Common myeloid progenitor, CD34-positive (primary cell): ENCODE results near the gene SLITRK3.

Experiments
- CTCF ChIA-PET: fragments of 350-600 bp; sonication (Branson Sonifier 250); formaldehyde crosslinking; loops from one replicate; lab custom pipeline; 2021; ENCODE audit warnings: antibody characterized with exemption; lab: Charles Lee
- POLR2A ChIA-PET: fragments of 350-600 bp; sonication (Branson Sonifier 250); formaldehyde crosslinking; loops from one replicate; lab custom pipeline; 2021; ENCODE audit warnings: antibody characterized with exemption; lab: Charles Lee
- DNase-seq, 3 donors: peaks; one replicate each; pipeline versions ENCODE4 v3.0.0 to v3.0.0-alpha.2; 2013
- H3K27ac ChIP-seq, 2 experiments: 1 replicate in 1 of 2; 2 replicates in 1 of 2; pipeline ENCODE4 v1.7.0; 2013; ENCODE audit warnings: inconsistent platforms in 2 of 2, low read length in 2 of 2, mild to moderate bottlenecking in 2 of 2, low read depth in 1 of 2, moderate library complexity in 1 of 2; ENCODE audit not compliant: severe bottlenecking in 2 of 2, insufficient read depth in 1 of 2, poor library complexity in 1 of 2
- H3K27me3 ChIP-seq, 5 experiments: replicated peaks in 2 of 5; 1 replicate in 3 of 5; 2 replicates in 2 of 5; pipeline versions ENCODE4 v1.6.1 to v1.7.0; 2013; ENCODE audit warnings: low read length in 4 of 5, mild to moderate bottlenecking in 2 of 5, moderate library complexity in 2 of 5, inconsistent platforms in 1 of 5; ENCODE audit not compliant: insufficient read depth in 5 of 5, control insufficient read depth in 4 of 5
- H3K36me3 ChIP-seq, 4 experiments: 1 replicate in 2 of 4; 2 replicates in 2 of 4; pipeline versions ENCODE4 v1.6.1 to v1.7.0; 2013; ENCODE audit warnings: low read length in 3 of 4, control low read depth in 1 of 4, mild to moderate bottlenecking in 1 of 4; ENCODE audit not compliant: control insufficient read depth in 4 of 4, insufficient read depth in 4 of 4
- H3K4me1 ChIP-seq, 4 experiments: 1 replicate in 3 of 4; 2 replicates in 1 of 4; pipeline versions ENCODE4 v1.6.1 to v1.7.1; 2013; ENCODE audit warnings: low read length in 3 of 4, mild to moderate bottlenecking in 3 of 4, control low read depth in 1 of 4, inconsistent platforms in 1 of 4, moderate library complexity in 1 of 4; ENCODE audit not compliant: control insufficient read depth in 4 of 4, insufficient read depth in 4 of 4; ENCODE audit errors: control extremely low read depth in 1 of 4
- H3K4me3 ChIP-seq, 7 experiments: 1 replicate in 4 of 7; 2 replicates in 3 of 7; pipeline versions ENCODE4 v1.5.1 to v1.7.0; 2013; ENCODE audit warnings: mild to moderate bottlenecking in 7 of 7, low read length in 6 of 7, moderate library complexity in 6 of 7, inconsistent platforms in 2 of 7, low read depth in 2 of 7, control low read depth in 1 of 7; ENCODE audit not compliant: insufficient read depth in 4 of 7, control insufficient read depth in 1 of 7; ENCODE audit errors: extremely low read depth in 1 of 7
- H3K9me3 ChIP-seq, 5 experiments: 1 replicate in 4 of 5; 2 replicates in 1 of 5; pipeline versions ENCODE4 v1.6.1 to v1.7.1; 2013; ENCODE audit warnings: low read length in 4 of 5, mild to moderate bottlenecking in 2 of 5, inconsistent platforms in 1 of 5, low read depth in 1 of 5, moderate library complexity in 1 of 5; ENCODE audit not compliant: control insufficient read depth in 4 of 5, insufficient read depth in 2 of 5; ENCODE audit errors: control extremely low read depth in 1 of 5
- WGBS: methylation state at CpG from one replicate; pipeline ENCODE4 v1.1.5; 2013; ENCODE audit not compliant: insufficient coverage; 5-methylcytosine and 5-hydroxymethylcytosine counted together

Gene SLITRK3

DNA sequence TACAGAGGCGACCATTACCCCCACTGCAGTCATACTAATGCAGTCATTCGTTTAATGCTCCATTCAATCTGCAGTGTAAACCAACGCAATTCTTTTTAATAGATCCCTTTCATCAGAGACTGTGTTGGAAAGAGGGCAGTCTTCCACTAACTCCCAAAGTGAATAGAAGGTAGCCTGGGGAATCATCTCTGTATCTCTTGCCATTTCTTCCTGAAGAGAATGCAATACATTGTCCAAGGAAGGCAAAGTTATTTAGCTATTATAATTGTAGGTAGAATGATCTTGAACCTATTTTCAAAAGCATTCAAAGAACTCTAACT is 1.3 kb upstream of the SLITRK3 start:
- no peak overlapping the region for H3K27ac ChIP-seq
- H3K9me3 ChIP-seq = no peaks in the 10 kb centered on the region
- no peak for DNase-seq
- peaks cover 4 to 23% (median 11%) of the 10 kb centered on the region in 4 experiments for H3K4me1 ChIP-seq
- peaks cover 34 to 93% (median 47%) of the 10 kb centered on the region in 5 experiments for H3K27me3 ChIP-seq
- ChIA-PET CTCF (no interaction called here), POLR2A (no interaction called here)
- no peak overlapping the region for H3K4me3 ChIP-seq
- WGBS = 17% methylated on average over 2 of the region's 3 CpGs
- no peaks in the 10 kb centered on the region for H3K36me3 ChIP-seq

DNA sequence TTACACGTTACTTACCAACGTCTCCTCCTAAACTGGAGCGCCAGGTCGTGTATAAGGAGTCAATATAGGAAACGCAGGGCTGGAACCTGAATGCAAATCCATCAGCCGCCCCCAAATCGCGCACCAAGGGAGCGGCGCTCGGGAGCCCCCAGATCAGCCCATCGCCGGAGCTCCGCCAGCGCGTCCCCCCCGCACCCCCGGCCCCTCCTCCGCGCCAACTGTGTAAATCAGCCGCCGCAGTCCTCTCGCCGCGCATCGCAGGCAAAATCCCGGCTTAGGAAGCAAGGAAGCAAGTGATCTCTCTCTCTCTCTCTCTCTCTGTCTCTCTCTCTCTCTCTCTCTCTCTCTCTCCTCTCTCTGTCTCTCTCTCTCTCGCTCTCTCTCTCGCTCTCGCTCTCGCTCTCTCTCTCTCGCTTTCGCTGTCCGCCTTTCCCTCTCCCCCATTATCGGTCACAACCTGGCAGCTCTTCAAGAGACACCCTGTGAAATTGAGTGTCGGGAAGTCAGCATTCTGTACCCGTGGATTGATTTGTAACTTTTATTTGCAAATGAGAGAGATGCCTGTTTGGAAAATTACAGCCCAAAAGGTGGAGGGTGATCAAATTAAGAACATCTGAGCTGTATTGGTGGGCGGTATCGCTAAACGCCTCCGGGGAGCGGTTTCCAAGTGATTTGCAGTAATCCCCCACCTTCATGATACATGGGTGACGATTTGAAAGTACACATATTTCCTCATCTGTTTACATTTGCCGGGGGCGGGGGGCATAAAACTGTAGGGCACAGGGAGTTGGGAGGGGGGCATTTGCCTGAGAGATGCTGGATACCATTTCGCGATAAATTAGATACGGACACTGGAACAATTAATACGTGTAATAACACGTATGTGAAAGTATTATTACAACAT is 645 bp upstream of the SLITRK3 start:
- peaks cover 35 to 97% (median 47%) of the 10 kb centered on the region in 5 experiments for H3K27me3 ChIP-seq
- H3K4me1 ChIP-seq = peaks cover 4 to 23% (median 11%) of the 10 kb centered on the region in 4 experiments
- DNase-seq = peak in 2 of 3 donors; percentile 33 to 43
- H3K4me3 ChIP-seq = peak overlapping the region in 5 of 7 experiments; percentile 13 to 65 (median 48)
- H3K9me3 ChIP-seq = no peaks in the 10 kb centered on the region
- POLR2A ChIA-PET = no interaction called here
- WGBS = 2% methylated on average over 22 of the region's 50 CpGs
- no peak overlapping the region for H3K27ac ChIP-seq
- CTCF ChIA-PET = no interaction called here
- no peaks in the 10 kb centered on the region for H3K36me3 ChIP-seq

DNA sequence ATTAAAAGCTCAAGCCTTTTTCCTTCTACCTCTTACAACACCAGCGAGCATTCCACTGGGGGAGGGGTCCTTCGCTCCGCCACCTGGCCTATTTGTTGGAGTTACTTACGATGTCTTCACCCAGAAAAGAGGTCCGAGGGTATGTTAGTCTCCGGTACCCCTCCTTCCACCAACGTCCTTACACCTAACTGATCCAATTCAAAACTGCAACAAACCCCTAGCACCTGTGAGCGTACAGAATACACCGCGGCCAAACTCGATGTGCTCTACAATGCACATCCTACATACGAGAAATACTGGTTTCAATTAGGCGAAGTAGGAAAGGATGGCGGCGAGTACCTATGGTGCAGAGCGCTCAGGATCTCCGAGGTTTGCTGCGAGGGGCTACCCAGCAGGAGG is 944 bp downstream of the SLITRK3 start:
- ChIA-PET POLR2A (no interaction called here), CTCF (no interaction called here)
- H3K27me3 ChIP-seq = peaks cover 35 to 98% (median 47%) of the 10 kb centered on the region in 5 experiments
- H3K9me3 ChIP-seq = no peaks in the 10 kb centered on the region
- no peak overlapping the region for H3K27ac ChIP-seq
- 3% methylated on average over 13 of the region's 18 CpGs for WGBS
- H3K4me1 ChIP-seq = peaks cover 4 to 23% (median 11%) of the 10 kb centered on the region in 4 experiments
- peak overlapping the region in 4 of 7 experiments; percentile 22 to 64 (median 48) for H3K4me3 ChIP-seq
- peak in 1 of 3 donors; percentile 36 for DNase-seq
- no peaks in the 10 kb centered on the region for H3K36me3 ChIP-seq

DNA sequence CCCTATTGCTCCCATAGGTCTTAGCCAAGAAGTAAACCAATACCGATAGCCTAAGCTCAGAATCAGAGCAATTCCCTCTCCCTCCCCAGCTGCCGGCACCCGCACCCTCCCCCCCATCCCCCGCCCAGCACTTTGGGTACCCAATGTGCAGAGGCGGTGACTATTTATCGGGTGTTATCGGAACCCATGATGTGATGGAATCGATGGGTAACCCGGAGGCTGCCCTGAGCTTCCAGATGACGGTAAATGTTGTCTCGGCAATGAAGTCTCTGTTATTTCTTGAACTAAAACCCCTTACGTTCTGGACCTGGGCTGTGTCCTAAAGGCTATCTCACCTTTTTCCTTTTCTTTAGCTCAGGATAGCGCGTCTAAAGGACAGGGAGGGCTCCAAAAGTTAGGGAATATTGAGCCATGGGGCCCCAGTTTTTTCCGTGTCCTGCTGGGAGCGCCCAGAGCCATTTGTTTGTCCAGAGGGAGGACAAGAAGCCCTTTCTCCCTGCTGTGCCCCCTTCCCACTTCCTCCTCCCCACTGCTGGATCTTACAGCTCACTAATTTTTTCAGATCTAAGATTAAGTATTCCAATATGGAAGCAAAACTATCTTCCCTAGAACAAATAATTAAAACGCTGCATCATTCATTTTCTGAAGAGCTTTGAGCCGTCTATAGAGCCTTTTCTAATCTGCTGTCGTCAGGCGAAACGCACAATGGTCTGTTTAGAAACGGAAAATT is 1.5 kb downstream of the SLITRK3 start:
- peak in 2 of 3 donors; percentile 28 to 33 for DNase-seq
- ChIA-PET POLR2A (no interaction called here), CTCF (interaction anchor here (3.5 kb wide), 1 partner anchor 12 kb away, joined by 12 read pairs; no protein-coding TSS in a partner anchor)
- Histone ChIP-seq H3K9me3 (no peaks in the 10 kb centered on the region), H3K4me1 (peaks cover 4 to 23% (median 11%) of the 10 kb centered on the region in 4 experiments), H3K4me3 (peak overlapping the region in 2 of 7 experiments; percentile 59 to 64), H3K27ac (no peak overlapping the region), H3K36me3 (no peaks in the 10 kb centered on the region), H3K27me3 (peaks cover 36 to 94% (median 47%) of the 10 kb centered on the region in 5 experiments)
- WGBS = 11% methylated on average over 9 of the region's 22 CpGs

DNA sequence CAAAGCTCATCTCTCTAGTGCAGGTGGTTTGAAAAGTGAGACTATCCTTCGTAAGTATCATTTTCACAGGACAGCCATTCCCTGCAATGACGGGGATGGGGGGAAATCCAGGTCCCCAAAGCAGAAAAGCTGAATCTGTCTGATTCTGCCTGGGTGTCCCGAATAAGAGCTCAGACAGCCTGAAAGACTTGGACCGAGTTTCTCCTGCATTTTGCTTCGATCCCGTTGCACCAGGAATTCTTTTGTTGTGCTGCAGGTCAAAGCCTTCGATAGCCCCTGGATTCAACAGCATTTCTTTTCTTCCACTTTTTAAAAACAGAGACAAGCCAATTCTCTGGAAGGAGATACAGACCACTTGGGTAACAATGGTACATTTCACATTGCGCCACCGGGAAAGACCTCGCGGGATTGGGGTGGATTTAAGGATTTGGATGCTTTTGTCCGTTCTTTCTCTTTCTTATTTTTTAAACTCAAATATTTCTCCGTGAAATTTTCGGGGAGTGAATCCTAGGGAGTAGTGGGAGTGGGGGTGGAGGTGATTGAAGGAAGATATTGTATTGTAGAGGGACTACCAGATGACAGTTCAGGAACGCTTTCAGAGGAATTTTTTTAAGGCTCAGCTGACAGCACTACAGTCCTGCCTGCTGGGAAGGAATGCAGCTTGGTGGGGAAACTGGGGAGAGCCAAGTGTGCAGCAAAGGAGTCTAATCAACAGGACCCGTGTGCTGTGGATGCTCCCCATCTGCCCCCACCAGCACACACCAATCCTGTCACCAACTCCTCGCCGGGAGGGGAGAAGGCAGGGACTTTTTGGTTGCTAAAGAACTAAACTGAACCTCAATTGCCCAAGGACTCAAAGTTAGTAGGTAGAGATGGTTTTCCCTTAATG is 2.6 kb downstream of the SLITRK3 start:
- CTCF ChIA-PET = interaction anchor here (3.5 kb wide), 1 partner anchor 13 kb away, joined by 12 read pairs; no protein-coding TSS in a partner anchor

DNA sequence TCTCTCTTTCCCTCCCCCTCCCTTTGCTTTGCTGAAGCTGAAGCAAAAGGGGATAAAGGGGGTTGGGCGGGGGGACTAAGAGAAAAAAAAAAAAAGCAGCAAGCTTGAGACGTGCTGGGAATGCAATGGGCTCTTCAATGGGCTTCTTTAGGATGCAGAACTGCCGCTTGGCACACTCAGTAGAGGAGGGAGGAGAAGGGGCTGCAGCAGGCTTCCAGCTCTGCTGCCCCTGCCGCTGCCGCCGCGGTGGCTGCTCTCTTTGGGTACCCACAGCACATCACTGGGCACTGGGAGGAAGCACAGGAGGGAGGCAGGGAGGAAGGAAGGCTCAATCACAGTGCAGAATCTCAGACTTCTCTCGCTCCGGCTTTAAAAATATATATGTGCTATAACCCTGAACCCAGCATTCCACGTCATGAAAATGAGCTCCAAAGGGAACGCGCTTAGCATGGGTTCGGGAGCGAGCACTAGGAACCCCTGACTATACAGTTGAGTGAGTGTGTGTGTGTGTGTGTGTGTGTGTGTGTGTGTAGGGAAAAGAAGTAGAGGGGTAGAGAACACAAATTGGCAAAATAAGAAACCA is 3.5 kb downstream of the SLITRK3 start:
- H3K27me3 ChIP-seq = peaks cover 32 to 77% (median 40%) of the 10 kb centered on the region in 5 experiments
- H3K4me3 ChIP-seq = no peak overlapping the region
- ChIA-PET CTCF (interaction anchor here (1.1 to 3.5 kb wide), 2 partner anchors 14 to 16 kb away, joined by 3 to 12 read pairs; no protein-coding TSS in a partner anchor), POLR2A (no interaction called here)
- no peak for DNase-seq
- peaks cover 4 to 23% (median 11%) of the 10 kb centered on the region in 4 experiments for H3K4me1 ChIP-seq
- 3% methylated on average over 10 of the region's 14 CpGs for WGBS
- H3K9me3 ChIP-seq = no peaks in the 10 kb centered on the region
- no peaks in the 10 kb centered on the region for H3K36me3 ChIP-seq
- no peak overlapping the region for H3K27ac ChIP-seq

More for the DNA sequence above, 2.6 kb downstream of the SLITRK3 start:
- Histone ChIP-seq H3K4me3 (no peak overlapping the region), H3K36me3 (no peaks in the 10 kb centered on the region), H3K27me3 (peaks cover 36 to 86% (median 44%) of the 10 kb centered on the region in 5 experiments), H3K9me3 (no peaks in the 10 kb centered on the region), H3K4me1 (peaks cover 4 to 23% (median 11%) of the 10 kb centered on the region in 4 experiments), H3K27ac (no peak overlapping the region)
- 7% methylated on average over 8 of the region's 18 CpGs for WGBS
- POLR2A ChIA-PET = no interaction called here
- peak in 1 of 3 donors; percentile 10 for DNase-seq
